HG03139 (cell line): ENCODE data around the gene ANO6.

Experiments used
- ATAC-seq: cut with Tn5 transposase; IDR thresholded peaks from one replicate; pipeline ENCODE4 v1.9.1; 2021; ENCODE audit not compliant: unreplicated experiment

Gene ANO6

DNA sequence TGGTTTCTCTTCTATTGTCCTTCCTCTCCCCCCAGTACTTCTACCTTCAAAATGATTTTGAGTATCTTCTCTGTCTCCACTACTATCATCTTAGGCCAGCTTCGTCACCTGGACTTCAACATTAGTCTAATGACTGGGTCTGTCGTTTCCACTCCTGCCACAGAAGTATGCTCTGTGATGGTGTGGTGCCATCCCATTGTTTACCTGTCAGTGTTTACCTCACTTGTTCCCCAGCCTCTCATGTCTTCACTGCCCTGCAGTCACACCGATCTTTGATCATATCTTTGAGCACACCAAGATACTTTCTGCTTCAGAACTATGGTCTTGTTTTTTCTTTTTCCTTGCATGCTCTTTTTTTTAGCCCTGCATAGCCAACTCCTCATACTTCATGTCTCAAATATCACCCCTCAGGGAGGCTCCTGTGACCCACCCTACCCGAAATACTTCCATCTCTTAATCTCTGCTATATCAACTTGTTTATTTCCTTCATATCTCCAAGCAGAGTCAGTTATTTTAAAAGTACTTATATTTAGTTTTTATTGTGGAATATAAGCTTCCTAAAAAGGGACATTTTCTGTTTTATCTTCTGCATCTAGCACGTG, 60.4 kb downstream of the ANO6 start:
- no peak for ATAC-seq

DNA sequence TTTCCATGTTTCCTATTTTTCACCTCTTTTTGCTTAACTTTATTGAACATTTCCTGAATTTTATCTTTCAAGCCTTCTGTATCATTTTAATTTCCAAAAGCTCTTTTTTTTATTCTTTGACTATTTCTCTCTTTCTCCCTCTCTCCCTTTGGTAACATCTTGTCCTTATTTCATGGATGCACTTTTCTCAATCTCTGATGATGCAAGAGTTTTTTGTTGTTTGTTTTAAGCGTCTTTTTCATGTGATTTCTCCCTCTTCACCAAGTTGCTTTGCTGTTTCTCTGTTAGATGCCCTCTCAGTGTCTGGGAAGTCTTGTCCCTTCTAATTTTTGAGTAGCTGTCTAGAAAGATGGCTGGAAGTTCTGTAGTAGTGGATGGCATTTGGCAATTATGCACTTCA, 62.6 kb downstream of the ANO6 start:
- no peak for ATAC-seq

DNA sequence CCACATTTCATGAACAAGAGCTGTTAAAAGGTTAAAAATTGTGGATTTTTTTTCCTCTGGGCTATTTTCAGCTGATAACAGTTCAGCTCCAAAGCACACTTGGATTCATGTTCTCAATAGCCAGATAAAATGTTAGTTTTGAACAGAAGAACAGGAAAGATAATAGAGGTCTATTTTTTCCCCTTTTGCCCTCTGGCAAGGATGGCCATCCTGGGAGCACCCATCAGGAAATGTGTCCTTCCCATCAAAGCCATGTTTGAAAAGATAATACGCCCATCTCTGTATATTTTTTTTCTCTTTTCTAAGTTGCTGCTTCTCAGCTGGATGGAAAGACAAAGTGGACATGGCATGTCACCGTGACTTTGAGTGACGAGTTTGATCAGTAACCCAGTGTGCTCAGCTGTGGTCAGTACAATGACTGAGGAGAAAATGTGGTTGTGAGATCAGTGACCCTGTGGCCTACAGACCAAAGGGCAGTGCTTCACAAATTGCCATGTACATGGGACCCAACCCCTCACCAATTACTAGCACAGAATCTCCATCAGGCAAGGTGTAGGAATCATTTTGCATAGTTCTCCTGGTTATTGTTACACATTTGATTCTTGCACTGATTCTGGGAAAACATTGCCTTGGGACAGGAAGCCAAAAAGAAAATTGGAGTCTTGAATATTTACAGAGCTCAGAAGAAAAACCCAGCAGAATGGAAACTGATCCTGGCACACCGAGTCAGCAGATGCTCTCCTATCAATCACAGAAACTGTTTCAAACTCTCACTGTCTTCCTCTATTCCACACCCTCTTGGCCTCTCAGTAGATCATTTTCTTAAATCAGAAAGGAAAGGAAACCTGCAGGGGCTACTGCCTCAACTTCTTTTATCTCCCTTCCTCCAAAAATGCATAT, 64.3 kb downstream of the ANO6 start:
- ATAC-seq: no peak

DNA sequence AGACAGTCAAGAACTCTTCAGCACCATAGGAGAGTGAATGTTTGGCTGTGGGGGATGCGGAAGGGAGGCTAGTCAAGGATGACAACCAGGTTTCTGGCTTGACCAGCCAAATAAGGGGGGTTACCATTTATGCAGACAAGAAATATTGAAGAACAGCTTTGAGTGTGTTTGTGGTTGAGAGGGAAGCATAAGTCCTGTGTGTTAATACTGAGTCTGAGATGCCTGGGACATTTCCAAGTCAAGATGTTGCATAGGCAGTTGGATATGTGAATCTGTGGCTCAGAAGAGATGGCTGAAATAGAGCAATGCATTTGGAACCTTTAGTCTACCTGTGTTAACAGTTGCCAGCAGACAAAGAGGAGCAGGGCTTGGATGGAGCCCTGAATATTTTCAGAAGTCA, 66.1 kb downstream of the ANO6 start:
- ATAC-seq: no peak

DNA sequence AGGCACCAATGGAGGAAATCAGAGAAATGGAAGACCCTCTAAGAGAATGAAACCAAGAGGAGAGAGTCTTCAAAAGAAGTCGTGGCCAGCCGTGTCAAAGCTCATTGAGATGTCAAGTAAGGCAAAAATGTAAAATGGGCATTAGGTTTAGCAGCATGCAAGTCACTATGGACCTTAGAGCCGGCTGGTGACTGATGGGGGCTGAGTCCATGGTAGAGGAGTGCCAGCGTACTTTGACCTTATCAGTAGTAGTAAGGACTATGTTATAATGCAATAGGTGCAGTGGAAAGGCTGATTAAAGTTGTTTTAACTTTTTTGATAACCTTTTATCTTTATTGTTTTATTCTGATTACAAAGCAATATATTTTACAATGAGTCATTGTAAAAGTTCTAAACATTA, 66.5 kb downstream of the ANO6 start:
- ATAC-seq: no peak

DNA sequence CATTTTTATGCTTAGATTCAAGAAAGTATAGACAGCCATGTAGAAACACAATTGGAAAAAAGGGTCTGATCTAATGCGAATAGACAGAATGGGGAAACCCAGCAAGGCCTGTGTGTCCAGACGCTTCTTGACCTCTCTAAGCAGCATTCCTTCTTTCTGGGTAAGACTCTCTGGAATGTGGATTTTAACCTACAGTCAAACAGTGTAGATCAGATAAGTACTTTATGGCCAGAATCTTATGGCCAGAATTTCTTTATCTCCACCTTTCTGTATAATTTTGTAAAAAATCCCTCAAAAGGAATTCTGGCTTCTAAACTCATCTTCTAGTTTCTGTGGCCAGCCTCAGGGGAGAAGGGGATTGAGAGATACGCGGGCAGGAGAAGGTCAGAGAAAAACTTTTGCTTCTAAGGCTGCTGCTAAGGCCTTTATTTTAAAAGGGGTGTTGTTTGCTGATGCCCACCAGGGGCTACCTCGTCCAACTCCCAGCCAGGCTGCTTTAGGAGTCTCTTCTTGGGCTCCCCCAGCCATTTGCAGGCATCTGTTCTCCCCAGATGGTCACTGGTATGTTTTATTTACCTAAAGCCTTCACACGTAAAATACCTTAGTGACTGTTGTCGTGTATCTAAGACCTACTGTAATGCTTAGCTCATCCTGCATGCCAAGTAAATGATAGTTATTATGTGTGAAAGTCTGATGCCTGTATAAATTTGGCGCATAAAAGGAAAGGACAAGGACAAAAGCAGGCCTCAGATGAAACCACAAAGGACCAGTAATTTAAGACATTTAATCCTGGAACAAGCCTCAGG, 68.4 kb downstream of the ANO6 start:
- ATAC-seq: no peak

DNA sequence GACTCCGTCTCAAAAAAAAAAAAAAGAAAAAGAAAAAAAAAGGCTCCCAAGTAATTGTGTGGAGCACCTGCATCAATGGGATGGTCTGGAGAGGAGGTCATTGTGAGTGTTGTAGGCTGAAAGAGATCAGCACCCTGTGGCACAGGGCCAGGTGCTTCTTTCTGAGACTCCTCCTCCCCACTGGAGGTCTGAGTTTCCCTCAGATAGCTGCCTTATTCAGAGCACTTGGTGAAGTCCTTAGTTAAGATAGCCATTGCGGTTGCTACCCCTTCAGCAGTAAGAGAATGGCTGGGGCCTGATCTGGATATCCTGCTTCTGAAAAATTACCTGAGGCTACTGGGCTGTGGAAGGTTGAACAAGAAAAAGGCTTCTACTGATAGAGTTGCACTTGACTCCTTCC, 69.8 kb downstream of the ANO6 start:
- ATAC-seq: no peak

DNA sequence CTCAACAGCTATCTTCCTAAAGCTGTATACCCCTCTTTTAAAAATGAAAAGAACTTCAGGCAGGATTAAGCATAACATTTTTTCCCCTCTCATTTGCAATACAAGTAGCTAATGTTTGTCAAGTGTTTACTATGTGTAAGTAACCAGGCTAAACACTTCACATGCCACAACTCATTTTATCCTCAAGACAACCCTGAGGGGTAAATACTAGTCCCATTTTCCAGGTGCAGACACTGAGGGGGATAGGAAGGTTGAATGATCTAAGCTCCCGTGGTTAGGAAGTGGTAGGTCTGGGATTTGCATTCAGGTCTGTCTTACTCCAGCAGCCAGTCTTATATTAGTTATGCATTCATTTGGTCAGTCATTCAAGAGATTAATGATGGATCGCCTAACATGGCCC, 70.7 kb downstream of the ANO6 start:
- no peak for ATAC-seq

DNA sequence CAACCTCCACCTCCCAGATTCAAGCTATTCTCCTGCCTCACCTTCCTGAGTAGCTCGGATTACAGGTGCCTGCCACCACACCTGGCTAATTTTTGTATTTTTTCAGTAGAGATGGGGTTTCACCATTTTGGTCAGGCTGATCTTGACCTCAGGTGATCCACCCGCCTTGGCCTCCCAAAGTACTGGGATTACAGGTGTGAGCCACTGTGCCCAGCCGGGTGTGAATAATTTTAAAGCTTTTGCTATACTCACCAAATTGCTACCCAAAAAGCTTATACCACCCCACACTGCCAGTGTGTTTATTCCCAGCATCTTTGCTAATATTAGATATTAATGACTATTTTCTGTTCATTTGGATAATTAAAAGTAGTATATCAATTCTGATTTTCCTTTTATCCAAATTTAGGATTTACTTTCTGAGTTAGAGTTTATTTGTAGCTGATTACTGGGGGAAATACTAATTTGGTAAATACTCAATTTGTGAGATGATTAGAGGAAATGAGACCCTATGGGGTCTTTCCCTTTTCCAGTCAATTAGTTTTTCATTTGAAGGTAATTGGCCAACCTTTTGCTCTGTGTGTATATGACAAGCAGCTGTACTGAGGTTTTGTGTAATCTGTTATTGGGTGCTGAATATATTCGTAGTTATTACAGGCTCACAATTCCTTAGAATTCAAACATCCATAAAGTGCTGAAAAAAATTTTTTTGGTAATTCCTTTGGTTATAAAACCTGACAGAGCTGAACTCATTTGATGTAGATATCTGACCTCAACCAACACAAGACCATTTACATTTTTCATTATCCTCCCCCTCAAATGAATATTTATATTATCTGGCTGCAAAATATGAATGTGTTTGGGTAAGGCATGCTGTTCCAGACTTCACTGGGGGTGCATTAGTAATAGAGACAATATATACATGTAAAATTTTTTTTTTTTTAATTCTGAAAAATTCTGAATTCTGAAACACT, 73.6 kb downstream of the ANO6 start:
- no peak for ATAC-seq

DNA sequence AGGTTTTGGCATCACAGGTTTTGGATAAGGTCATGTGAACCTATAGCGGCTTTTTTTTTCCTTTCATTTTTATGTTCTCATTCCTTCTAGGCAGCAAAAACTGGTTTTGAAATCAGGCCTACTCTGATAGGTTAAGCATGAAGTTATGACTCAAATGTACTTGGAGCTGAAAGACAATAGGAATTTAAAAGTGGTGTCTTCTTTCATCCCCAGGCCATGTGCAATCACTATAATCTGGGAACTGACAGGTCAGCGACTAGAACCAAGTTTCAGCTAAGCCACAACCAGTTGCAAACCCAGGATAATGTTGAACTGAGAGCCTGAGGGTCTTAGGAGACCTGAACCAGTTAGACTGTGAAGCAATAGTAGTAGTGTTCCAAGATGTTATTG, 74.3 kb downstream of the ANO6 start:
- ATAC-seq: no peak

DNA sequence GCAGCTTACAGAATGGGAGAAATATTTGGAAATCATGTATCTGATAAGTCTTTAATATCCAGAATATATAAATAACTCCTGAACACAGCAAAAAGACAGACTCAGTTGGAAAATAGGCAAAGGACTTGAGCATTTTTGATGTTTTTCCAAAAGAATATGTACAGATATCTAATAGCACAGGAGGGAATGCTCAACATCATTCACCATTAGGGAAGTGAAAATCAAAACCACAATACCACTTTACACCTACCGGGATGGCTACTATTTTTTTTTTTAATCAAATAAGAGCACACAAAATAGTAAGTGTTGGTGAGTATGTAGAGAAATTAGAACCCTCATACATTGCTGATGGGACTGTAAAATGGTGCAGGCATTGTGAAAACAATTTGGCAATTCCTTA, 75.6 kb downstream of the ANO6 start:
- no peak for ATAC-seq

DNA sequence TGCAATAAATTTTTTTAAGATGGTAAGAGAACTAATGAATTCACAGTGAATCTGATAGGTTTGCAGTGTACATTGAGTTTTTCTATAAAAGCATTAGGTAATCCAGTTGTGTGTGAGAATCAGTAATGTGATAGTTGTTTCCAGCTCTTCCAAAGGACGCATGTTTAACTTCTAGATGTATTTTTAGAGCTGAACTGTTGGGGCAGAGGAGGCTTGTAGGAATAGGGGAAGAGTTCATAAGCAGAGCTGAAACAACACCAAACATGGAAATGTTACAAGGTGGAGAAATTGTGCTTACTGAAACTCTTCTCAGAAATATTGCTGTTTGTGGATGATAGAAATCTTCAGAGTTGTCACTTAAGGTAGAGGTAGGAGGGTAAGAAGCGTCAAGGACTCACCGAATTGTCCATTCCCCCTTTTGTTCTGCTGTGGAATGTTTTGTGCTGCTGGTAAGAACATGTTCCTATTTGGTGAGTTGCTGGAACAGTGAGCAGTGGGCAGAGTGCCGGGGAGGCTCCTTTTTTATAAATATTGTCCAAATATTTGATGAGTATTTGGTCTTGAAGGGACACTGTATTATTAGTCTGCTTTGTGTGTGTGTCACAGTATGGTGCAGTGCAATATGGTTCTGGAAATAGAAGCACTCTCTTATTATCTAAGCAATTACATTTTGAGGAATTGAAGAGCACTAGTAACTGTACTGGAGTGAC, 76.7 kb downstream of the ANO6 start:
- ATAC-seq: no peak

DNA sequence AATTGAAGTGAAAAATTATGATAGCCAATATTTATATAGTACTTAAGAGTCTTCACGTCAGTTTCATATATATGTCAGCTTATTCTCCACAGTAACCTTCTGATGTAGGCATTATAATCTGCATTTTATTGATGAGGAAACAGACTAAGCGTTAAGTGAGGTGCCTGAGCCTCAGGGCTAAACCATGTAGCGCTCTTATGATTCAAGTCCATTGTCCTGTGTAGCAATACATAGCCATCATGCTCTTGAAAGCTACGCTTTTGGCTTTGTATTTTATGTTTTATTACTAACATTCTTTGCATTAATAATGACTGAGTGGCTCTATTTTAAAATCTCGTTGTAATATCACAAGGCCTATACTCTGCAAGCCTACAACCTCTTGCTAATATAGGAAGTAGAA, 79.0 kb downstream of the ANO6 start:
- no peak for ATAC-seq

DNA sequence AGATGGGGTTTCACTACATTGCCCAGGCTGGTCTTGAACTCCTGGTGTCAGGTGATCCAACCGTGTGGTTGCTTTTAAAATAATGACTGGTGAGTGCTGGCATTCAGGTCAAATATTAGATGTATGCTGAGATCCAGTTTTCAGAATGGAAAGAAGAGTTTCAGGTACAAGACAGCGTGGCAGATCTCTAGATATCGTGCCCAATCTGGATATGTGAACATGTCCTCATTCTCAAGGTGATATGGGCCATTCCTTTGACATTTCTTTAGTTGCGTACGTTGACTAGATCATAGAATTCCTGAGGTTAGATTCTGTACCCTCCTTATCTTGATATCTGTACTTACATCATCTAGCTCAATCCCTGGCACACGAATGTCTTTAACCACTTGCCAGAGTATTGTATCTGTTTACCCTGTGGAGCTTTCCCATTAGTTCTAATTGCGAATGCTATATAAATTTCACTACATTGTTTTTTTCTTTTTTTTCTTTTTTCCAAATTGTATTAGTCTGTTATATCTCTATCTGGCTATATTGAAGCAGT, 80.2 kb downstream of the ANO6 start:
- no peak for ATAC-seq

DNA sequence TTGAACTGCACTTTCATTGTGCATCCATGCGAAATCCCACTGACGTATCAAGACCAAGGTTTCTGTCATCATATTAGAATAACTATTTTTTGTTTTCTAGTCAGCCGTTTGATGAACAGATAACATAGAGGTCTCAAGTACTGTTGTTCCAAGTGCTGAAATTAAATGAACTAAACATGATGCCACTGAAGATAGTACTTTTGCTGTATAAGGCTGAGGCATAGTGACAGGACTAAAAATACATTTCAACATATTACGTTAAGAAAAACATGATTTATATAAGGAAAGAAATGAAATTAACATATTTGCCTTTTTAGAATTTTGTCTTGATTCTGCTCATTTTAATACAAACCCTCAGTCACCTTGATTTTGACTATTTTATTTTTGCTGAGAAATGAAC, 82.2 kb downstream of the ANO6 start:
- ATAC-seq: no peak

DNA sequence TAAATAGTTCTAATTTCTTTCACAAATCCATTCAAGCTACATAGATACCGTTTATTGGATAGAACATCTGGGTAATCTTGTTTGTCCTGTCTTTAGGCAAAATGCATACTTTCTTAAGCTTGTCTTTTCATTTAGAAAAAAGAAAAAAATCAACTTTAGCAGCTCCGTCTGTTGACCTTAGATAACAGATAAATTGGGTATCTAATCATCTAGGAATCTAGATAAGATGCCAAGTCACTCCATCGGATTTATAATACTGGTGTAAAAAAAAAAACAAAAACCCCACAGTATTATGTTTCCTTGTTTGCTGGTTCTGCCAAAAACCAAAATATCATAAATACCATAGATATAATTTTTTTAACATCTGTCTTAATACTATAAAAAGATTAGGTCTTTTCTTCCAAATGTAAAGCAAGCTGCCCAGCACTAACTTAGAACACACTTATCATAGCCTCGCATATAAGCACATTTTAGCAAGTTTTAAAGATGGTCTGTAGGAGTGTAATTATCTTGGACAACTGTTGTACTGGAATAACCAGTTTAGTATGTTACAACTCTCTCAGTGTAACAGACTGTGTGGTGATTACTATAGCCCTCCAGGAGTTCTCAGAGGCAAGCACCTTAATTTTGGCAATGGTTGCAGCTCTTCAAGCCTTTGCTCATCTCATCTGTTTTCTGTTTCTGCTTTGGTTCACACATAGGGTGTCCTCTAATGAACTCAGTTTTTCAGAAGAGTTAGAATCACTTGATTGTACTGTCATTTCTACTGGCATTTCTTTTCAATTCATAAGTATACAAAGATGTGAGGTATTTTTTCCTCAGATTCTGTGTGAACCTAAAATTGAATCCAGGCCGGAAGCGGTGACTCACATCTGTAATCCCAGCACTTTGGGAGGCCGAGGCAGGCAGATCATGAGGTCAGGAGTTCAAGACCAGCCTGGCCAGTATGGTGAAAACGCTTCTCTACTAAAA, 83.1 kb downstream of the ANO6 start:
- ATAC-seq: no peak

DNA sequence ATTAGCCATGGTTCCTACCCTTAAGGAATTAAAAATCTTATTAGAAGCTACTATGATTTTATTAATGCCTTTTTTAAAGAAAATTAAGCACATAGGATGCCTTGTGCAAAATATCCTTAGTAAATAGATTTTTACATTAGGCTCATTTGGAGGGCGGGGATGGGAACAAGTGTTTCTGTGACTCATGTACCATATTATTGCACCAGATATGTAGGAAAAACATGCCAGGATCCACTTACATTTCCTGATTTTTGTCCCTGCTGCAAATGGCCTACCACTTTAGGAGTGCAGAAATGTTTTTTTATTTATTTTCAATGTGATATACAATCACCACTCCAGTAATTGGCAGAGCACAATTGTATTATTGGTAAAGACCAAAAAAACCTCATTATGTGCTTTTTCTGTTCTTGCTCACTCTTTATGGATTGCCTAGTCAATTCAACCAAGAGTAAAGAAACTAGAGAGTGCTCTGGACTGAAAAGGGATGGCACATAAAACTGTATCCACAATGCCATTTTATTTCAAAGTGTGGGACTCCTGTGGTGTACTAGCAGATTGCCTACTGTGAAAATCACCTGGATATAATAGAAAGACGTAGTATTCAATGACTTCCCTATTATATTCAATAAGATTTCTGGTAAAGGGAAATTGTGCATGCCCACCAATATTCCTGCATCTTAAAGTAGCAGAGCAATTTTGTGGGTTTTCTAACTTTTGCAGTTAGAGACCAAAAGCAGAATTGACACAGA, 86.9 kb downstream of the ANO6 start:
- ATAC-seq: no peak

DNA sequence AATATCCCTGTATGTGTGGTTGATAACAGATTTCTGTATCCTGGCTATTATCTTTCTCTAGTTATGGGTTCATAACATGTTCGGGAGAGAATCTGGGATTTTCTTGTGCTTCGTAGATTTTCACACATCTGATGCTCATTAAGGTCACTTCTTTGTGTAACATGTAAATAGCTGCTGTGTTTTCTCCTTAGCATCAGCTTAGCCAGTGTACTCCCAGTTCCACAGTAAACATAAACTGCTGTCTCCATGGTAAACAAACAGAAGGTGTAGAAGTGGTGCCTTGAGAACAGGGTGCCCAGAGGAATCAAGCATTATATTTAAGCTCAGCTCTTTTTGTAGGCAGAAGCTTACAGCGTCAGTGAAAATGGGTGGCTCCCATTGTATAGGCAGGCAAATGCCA, 88.0 kb downstream of the ANO6 start:
- ATAC-seq: no peak
